Fibroblast of mammary gland (primary cell): ENCODE results near the gene ELMO2.

Experiments used
- DNase-seq: peaks from one replicate; pipeline ENCODE4 v3.0.0-alpha.2; 2010; ENCODE audit warnings: low read depth
- H3K4me3 ChIP-seq: 2 replicates; pipeline ENCODE4 v1.5.1; 2011; ENCODE audit warnings: low read depth, mild to moderate bottlenecking, low read length, moderate library complexity; ENCODE audit not compliant: control insufficient read depth
- CTCF ChIP-seq: conservative IDR thresholded peaks from 2 replicates; pipeline ENCODE4 v1.5.1; 2011; ENCODE audit warnings: low read depth, low read length, inconsistent platforms; ENCODE audit not compliant: control insufficient read depth, insufficient read depth

ELMO2 gene

GRCh38 chr20:46330072-46330763 lies 76.2 kb downstream of the ELMO2 start:
- TF ChIP-seq CTCF = no peak
- no peak overlapping the region for H3K4me3 ChIP-seq
- DNase-seq = no peak

GRCh38 chr20:46328200-46328882 lies 78.1 kb downstream of the ELMO2 start:
- TF ChIP-seq CTCF = no peak
- H3K4me3 ChIP-seq = no peak overlapping the region
- DNase-seq = no peak

GRCh38 chr20:46327557-46327956 lies 78.9 kb downstream of the ELMO2 start:
- DNase-seq = no peak
- no peak overlapping the region for H3K4me3 ChIP-seq
- TF ChIP-seq CTCF = no peak

- TF ChIP-seq CTCF = no peak
- H3K4me3 ChIP-seq = no peak overlapping the region
- DNase-seq = no peak
These were observed 80.6 kb downstream of the ELMO2 start for GRCh38 chr20:46325789-46326188.

- TF ChIP-seq CTCF = peak; percentile 49
- DNase-seq = peak; percentile 34
- H3K4me3 ChIP-seq = no peak overlapping the region
These were observed 81.3 kb downstream of the ELMO2 start for GRCh38 chr20:46324960-46325703.

- H3K4me3 ChIP-seq = no peak overlapping the region
- peak; percentile 6 for DNase-seq
- TF ChIP-seq CTCF = no peak
These were observed 82.0 kb downstream of the ELMO2 start for GRCh38 chr20:46324379-46324778.
